Liver (tissue), 9 donors: Measurements from ENCODE around the gene PTPN20. TPM values are rescaled to one million over a fixed set of nuclear protein-coding genes. Genes with fewer than 3 reads are reported as not detected.

Experiments
- DNase-seq: peaks from one replicate; pipeline ENCODE4 v3.0.0-alpha.2; 2017; ENCODE audit warnings: low spot score
- H3K27ac ChIP-seq, 2 donors: one replicate each; pipeline ENCODE4 v1.7.0; 2013; ENCODE audit warnings: inconsistent platforms in 2 of 2, low read length in 2 of 2, control low read depth in 1 of 2, low read depth in 1 of 2, mild to moderate bottlenecking in 1 of 2
- H3K27me3 ChIP-seq, 4 donors: one replicate each; pipeline versions ENCODE4 v1.6.1 to v1.7.0; 2013; ENCODE audit warnings: low read length in 3 of 4, inconsistent platforms in 1 of 4, mild to moderate bottlenecking in 1 of 4, moderate library complexity in 1 of 4; ENCODE audit not compliant: control insufficient read depth in 4 of 4, insufficient read depth in 4 of 4
- H3K36me3 ChIP-seq, 4 donors: one replicate each; pipeline versions ENCODE4 v1.6.1 to v1.7.0; 2013; ENCODE audit warnings: low read length in 3 of 4, mild to moderate bottlenecking in 3 of 4, low read depth in 1 of 4, moderate library complexity in 1 of 4; ENCODE audit not compliant: control insufficient read depth in 4 of 4, insufficient read depth in 3 of 4
- H3K4me1 ChIP-seq, 4 donors: one replicate each; pipeline versions ENCODE4 v1.6.1 to v1.7.0; 2013; ENCODE audit warnings: low read length in 3 of 4, mild to moderate bottlenecking in 3 of 4, moderate library complexity in 1 of 4; ENCODE audit not compliant: control insufficient read depth in 4 of 4, insufficient read depth in 4 of 4
- H3K4me3 ChIP-seq, 3 donors: one replicate each; pipeline versions ENCODE4 v1.6.1 to v1.7.0; 2013; ENCODE audit warnings: low read length in 3 of 3, control low read depth in 1 of 3, low read depth in 1 of 3, mild to moderate bottlenecking in 1 of 3
- H3K9ac ChIP-seq, 2 donors: one replicate each; pipeline ENCODE4 v1.7.0; 2013; ENCODE audit warnings: low read length in 2 of 2, mild to moderate bottlenecking in 2 of 2, moderate library complexity in 2 of 2, control low read depth in 1 of 2, low read depth in 1 of 2
- H3K9me3 ChIP-seq, 4 donors: one replicate each; pipeline versions ENCODE4 v1.6.1 to v1.7.0; 2013; ENCODE audit warnings: low read length in 3 of 4; ENCODE audit not compliant: control insufficient read depth in 4 of 4
- ATF3 ChIP-seq: IDR thresholded peaks from 2 replicates; pipeline ENCODE4 v1.6.1; 2016; ENCODE audit warnings: antibody characterized with exemption
- CTCF ChIP-seq: fragments of 150-350 bp; IDR thresholded peaks from 2 replicates; pipeline ENCODE4 v1.5.1; 2017; ENCODE audit warnings: improper control_type of control experiment, low read depth, low read length; ENCODE audit not compliant: missing input control
- EGR1 ChIP-seq, 2 donors: IDR thresholded peaks; 2 replicates each; pipeline ENCODE4 v1.6.1; 2016 to 2018; ENCODE audit warnings: antibody characterized with exemption in 2 of 2, low read depth in 2 of 2
- FOXA1 ChIP-seq: IDR thresholded peaks from 2 replicates; pipeline ENCODE4 v1.6.1; 2016; ENCODE audit warnings: antibody characterized with exemption
- FOXA2 ChIP-seq: IDR thresholded peaks from 2 replicates; pipeline ENCODE4 v1.6.1; 2016; ENCODE audit warnings: antibody characterized with exemption
- HNF4A ChIP-seq, 2 donors: conservative IDR thresholded peaks; 2 replicates each; pipeline ENCODE4 v1.6.1; 2016; ENCODE audit warnings: antibody characterized with exemption in 2 of 2, mild to moderate bottlenecking in 2 of 2
- HNF4G ChIP-seq: IDR thresholded peaks from 2 replicates; pipeline ENCODE4 v1.6.1; 2016; ENCODE audit warnings: antibody characterized with exemption
- JUND ChIP-seq, 2 donors: IDR thresholded peaks; 2 replicates each; pipeline ENCODE4 v1.6.1; 2016; ENCODE audit warnings: antibody characterized with exemption in 2 of 2
- MAX ChIP-seq: IDR thresholded peaks from 2 replicates; pipeline ENCODE4 v1.6.1; 2016; ENCODE audit warnings: antibody characterized with exemption
- NR2F2 ChIP-seq: IDR thresholded peaks from 2 replicates; pipeline ENCODE4 v1.6.1; 2016; ENCODE audit warnings: antibody characterized with exemption
- RAD21 ChIP-seq, 2 donors: IDR thresholded peaks; 2 replicates each; pipeline ENCODE4 v1.6.1; 2016; ENCODE audit warnings: antibody characterized with exemption in 2 of 2, mild to moderate bottlenecking in 2 of 2
- RXRA ChIP-seq, 2 donors: IDR thresholded peaks; 2 replicates each; pipeline ENCODE4 v1.6.1; 2017 to 2018; ENCODE audit warnings: antibody characterized with exemption in 2 of 2, mild to moderate bottlenecking in 1 of 2
- SP1 ChIP-seq: IDR thresholded peaks from 2 replicates; pipeline ENCODE4 v1.6.1; 2018; ENCODE audit warnings: antibody characterized with exemption, mild to moderate bottlenecking
- TAF1 ChIP-seq: conservative IDR thresholded peaks from 2 replicates; pipeline ENCODE4 v1.6.1; 2016; ENCODE audit warnings: antibody characterized with exemption, mild to moderate bottlenecking
- YY1 ChIP-seq: IDR thresholded peaks from 2 replicates; pipeline ENCODE4 v1.6.1; 2016; ENCODE audit warnings: antibody characterized with exemption, mild to moderate bottlenecking
- ZBTB33 ChIP-seq: IDR thresholded peaks from 2 replicates; pipeline ENCODE4 v1.6.1; 2016; ENCODE audit warnings: antibody characterized with exemption
- WGBS: extraction: QIAGEN DNeasy Blood & Tissue Kit; methylation state at CpG from one replicate; pipeline ENCODE4 v1.1.7; 2013; 5-methylcytosine and 5-hydroxymethylcytosine counted together
- polyA plus RNA-seq, 2 donors: library from polyadenylated mRNA; stranded (reverse) in 1 of 2; unstranded in 1 of 2; fragments of 200-250 nt in 1 of 2; fragments of >200 nt in 1 of 2; fragmentation: Nextera tagmentation in 1 of 2; extraction: Ambion mirVana in 1 of 2; gene quantifications; one replicate each; pipeline versions ENCODE4 v1.2.1 to v1.2.3, GENCODE V29; 2013 to 2015
- total RNA-seq, 2 donors: library from RNA; depleted of rRNA; stranded (reverse); fragments of >200 nt; gene quantifications; one replicate each; pipeline ENCODE4 v1.2.3, GENCODE V29; 2014
- donor health status: healthy.
- donor health status: healthy.
- donor health status: healthy.
- donor health status: healthy.
- donor health status: healthy.

Gene PTPN20
- total and polyA plus RNA-seq, 4 donors, result 0.28 to 1.4 (median 0.80) TPM

GRCh38 chr10:47038881-47039561, 127.8 kb downstream of the PTPN20 start:
- peak; percentile 69 to 71 for TF ChIP-seq RXRA (IDR thresholded peaks at IDR 0.05)
- no peak for TF ChIP-seq EGR1 (IDR thresholded peaks at IDR 0.05; ENCODE audit: low read depth in 2 of 2)
- TF ChIP-seq YY1, result no peak
- TF ChIP-seq NR2F2, result peak; percentile 94
- DNase-seq, result no peak
- Histone ChIP-seq H3K4me1 (no peaks in the 10 kb centered on the region), H3K36me3 (no peaks in the 10 kb centered on the region), H3K27ac (no peak overlapping the region), H3K27me3 (peaks cover 0 to 7% (median 0%) of the 10 kb centered on the region in 4 donors), H3K4me3 (no peak overlapping the region), H3K9me3 (no peaks in the 10 kb centered on the region), H3K9ac (no peak overlapping the region)
- 62% methylated on average over 12 of the region's 12 CpGs for WGBS

- 85% methylated on average over 4 of the region's 4 CpGs for WGBS
- TF ChIP-seq NR2F2, result peak; percentile 6
- no peak for TF ChIP-seq RXRA (IDR thresholded peaks at IDR 0.05)
- TF ChIP-seq TAF1, result no peak
- TF ChIP-seq FOXA1, result no peak
- DNase-seq, result no peak
Observed at GRCh38 chr10:47039562-47039913, 128.3 kb downstream of the PTPN20 start.

GRCh38 chr10:47040041-47040491, 128.8 kb downstream of the PTPN20 start:
- WGBS, result 86% methylated on average over 9 of the region's 9 CpGs

More at GRCh38 chr10:47039562-47039913, 128.3 kb downstream of the PTPN20 start:
- Histone ChIP-seq H3K36me3 (no peaks in the 10 kb centered on the region), H3K27ac (no peak overlapping the region), H3K4me3 (no peak overlapping the region), H3K27me3 (peaks cover 0 to 7% (median 0%) of the 10 kb centered on the region in 4 donors), H3K9me3 (no peaks in the 10 kb centered on the region), H3K9ac (no peak overlapping the region), H3K4me1 (no peaks in the 10 kb centered on the region)

More at GRCh38 chr10:47040041-47040491, 128.8 kb downstream of the PTPN20 start:
- Histone ChIP-seq H3K9ac (no peak overlapping the region), H3K27me3 (peaks cover 0 to 7% (median 0%) of the 10 kb centered on the region in 4 donors), H3K4me3 (no peak overlapping the region), H3K36me3 (no peaks in the 10 kb centered on the region), H3K27ac (peak overlapping the region in 1 of 2 donors; percentile 9), H3K9me3 (no peaks in the 10 kb centered on the region), H3K4me1 (no peaks in the 10 kb centered on the region)
- TF ChIP-seq HNF4A (conservative IDR thresholded peaks at IDR 0.05) (no peak), RXRA (IDR thresholded peaks at IDR 0.05) (no peak), CTCF (no peak), NR2F2 (no peak), ZBTB33 (no peak), TAF1 (no peak), SP1 (no peak), FOXA2 (no peak), EGR1 (IDR thresholded peaks at IDR 0.05; ENCODE audit: low read depth in 2 of 2) (no peak), HNF4G (no peak), RAD21 (IDR thresholded peaks at IDR 0.05) (no peak), JUND (IDR thresholded peaks at IDR 0.05) (no peak), ATF3 (no peak), MAX (no peak)
- DNase-seq, result no peak
